GM20431 (cell line): ENCODE data around the gene PATL1.
"Not testable (repeated sequence)": the region's sequence is repeated elsewhere in the genome, so short reads cannot be mapped to it uniquely, and the experiment has no call there.

ENCODE experiments used
- in situ Hi-C: fragments of 300-500 bp; cut with MseI, MboI; formaldehyde crosslinking; loops from one replicate; pipeline ENCODE4 v1.15.0; 2020; ENCODE audit warnings: low sequenced_read_pairs; ENCODE audit not compliant: unreplicated experiment

Gene PATL1

GRCh38 chr11:59668950-59669610, at the start of gene PATL1:
Gene PATL1, minus strand, starts transcription at chr11:59669037. Its CDS starts 142 bp downstream, at chr11:59668895.
- in situ Hi-C loops: no loop called here

- in situ Hi-C loops: no loop called here
These were observed 47.2 kb upstream of the PATL1 start for GRCh38 chr11:59716051-59716450.

GRCh38 chr11:59713745-59714144, 44.9 kb upstream of the PATL1 start, which contains the start of gene OR10V1:
Gene OR10V1, minus strand, starts transcription at chr11:59713845. Its CDS starts 0 bp downstream, at chr11:59713845.
- in situ Hi-C loops: no loop called here

- in situ Hi-C loops: no loop called here
These were observed 41.5 kb upstream of the PATL1 start for GRCh38 chr11:59710136-59710847.

- in situ Hi-C loops: no loop called here
These were observed 39.7 kb upstream of the PATL1 start for GRCh38 chr11:59708537-59708936.

GRCh38 chr11:59707371-59707770, 38.5 kb upstream of the PATL1 start:
- in situ Hi-C loops: no loop called here

- in situ Hi-C loops: no loop called here
These were observed 37.9 kb upstream of the PATL1 start for GRCh38 chr11:59706518-59707285.

GRCh38 chr11:59705294-59705693, 36.5 kb upstream of the PATL1 start:
- in situ Hi-C loops: no loop called here

GRCh38 chr11:59703515-59703914, 34.7 kb upstream of the PATL1 start:
- in situ Hi-C loops: not testable (repeated sequence)

- in situ Hi-C loops: not testable (repeated sequence)
These were observed 31.3 kb upstream of the PATL1 start for GRCh38 chr11:59700157-59700556.

GRCh38 chr11:59698506-59698905, 29.7 kb upstream of the PATL1 start:
- in situ Hi-C loops: loop anchor here (25.0 kb wide), 1 partner anchor 161 kb away; no protein-coding TSS in a partner anchor

- in situ Hi-C loops: loop anchor here (25.0 kb wide), 1 partner anchor 156 kb away; no protein-coding TSS in a partner anchor
These were observed 24.1 kb upstream of the PATL1 start for GRCh38 chr11:59692915-59693314.

GRCh38 chr11:59691156-59691555, 22.3 kb upstream of the PATL1 start:
- in situ Hi-C loops: loop anchor here (25.0 kb wide), 1 partner anchor 154 kb away; no protein-coding TSS in a partner anchor

- in situ Hi-C loops: loop anchor here (25.0 kb wide), 1 partner anchor 152 kb away; no protein-coding TSS in a partner anchor
These were observed 20.2 kb upstream of the PATL1 start for GRCh38 chr11:59689015-59689414.

- in situ Hi-C loops: loop anchor here (25.0 kb wide), 1 partner anchor 144 kb away; no protein-coding TSS in a partner anchor
These were observed 12.5 kb upstream of the PATL1 start for GRCh38 chr11:59681260-59681725.

- in situ Hi-C loops: loop anchor here (25.0 kb wide), 1 partner anchor 143 kb away; no protein-coding TSS in a partner anchor
These were observed 11.7 kb upstream of the PATL1 start for GRCh38 chr11:59680287-59681154.

- in situ Hi-C loops: loop anchor here (25.0 kb wide), 1 partner anchor 142 kb away; no protein-coding TSS in a partner anchor
These were observed 10.5 kb upstream of the PATL1 start for GRCh38 chr11:59679347-59679746.

GRCh38 chr11:59678813-59679165, 10.0 kb upstream of the PATL1 start:
- in situ Hi-C loops: loop anchor here (25.0 kb wide), 1 partner anchor 141 kb away; no protein-coding TSS in a partner anchor

- in situ Hi-C loops: loop anchor here (25.0 kb wide), 1 partner anchor 141 kb away; no protein-coding TSS in a partner anchor
These were observed 9.4 kb upstream of the PATL1 start for GRCh38 chr11:59678118-59678812.
